Fibroblast of skin of abdomen (primary cell): ENCODE measurements around the gene MEI1.
A peak's percentile ranks its signal among the peaks of the same experiment; 100 is the strongest.
"Not testable (repeated sequence)": the region's sequence is repeated elsewhere in the genome, so short reads cannot be mapped to it uniquely, and the experiment has no call there.

Experiments used
- DNase-seq: peaks from one replicate; pipeline ENCODE4 v3.0.0-alpha.2; 2013

Gene MEI1

GRCh38 chr22:41822317-41823057 lies 123.2 kb downstream of the MEI1 start:
- peak; percentile 67 for DNase-seq

GRCh38 chr22:41823797-41824196 lies 124.5 kb downstream of the MEI1 start:
- DNase-seq = no peak

GRCh38 chr22:41825376-41825775 lies 126.1 kb downstream of the MEI1 start:
- no peak for DNase-seq

- DNase-seq = no peak
Observed at GRCh38 chr22:41826021-41826420, 126.7 kb downstream of the MEI1 start.

- DNase-seq = no peak
Observed at GRCh38 chr22:41826430-41827383, 127.4 kb downstream of the MEI1 start.

- DNase-seq = no peak
Observed at GRCh38 chr22:41827671-41828070, 128.4 kb downstream of the MEI1 start.

- no peak for DNase-seq
Observed at GRCh38 chr22:41828516-41828915, 129.2 kb downstream of the MEI1 start.

- no peak for DNase-seq
Observed at GRCh38 chr22:41830174-41830573, 130.9 kb downstream of the MEI1 start.

- DNase-seq = no peak
Observed at GRCh38 chr22:41831383-41831782, 132.1 kb downstream of the MEI1 start.

- DNase-seq = peak; percentile 31
Observed at GRCh38 chr22:41831828-41832552, 132.7 kb downstream of the MEI1 start.

- peak; percentile 100 for DNase-seq
Observed at GRCh38 chr22:41832553-41833368, 133.5 kb downstream of the MEI1 start, which contains the start of gene SREBF2. SREBF2 (plus strand) TSS chr22:41833105; CDS start chr22:41833271, 166 bp downstream.

- no peak for DNase-seq
Observed at GRCh38 chr22:41833369-41834004, 134.2 kb downstream of the MEI1 start.

- DNase-seq = no peak
Observed at GRCh38 chr22:41834005-41834944, 135.0 kb downstream of the MEI1 start.

GRCh38 chr22:41835462-41835861 lies 136.2 kb downstream of the MEI1 start:
- DNase-seq = not testable (repeated sequence)

GRCh38 chr22:41836551-41836950 lies 137.2 kb downstream of the MEI1 start:
- DNase-seq = no peak

- DNase-seq = no peak
Observed at GRCh38 chr22:41838842-41839618, 139.7 kb downstream of the MEI1 start.

GRCh38 chr22:41840216-41840615 lies 140.9 kb downstream of the MEI1 start:
- DNase-seq = no peak

GRCh38 chr22:41841085-41841712 lies 141.9 kb downstream of the MEI1 start:
- no peak for DNase-seq
